Mesodermal cell (in vitro differentiated cells): ENCODE results near the gene ASIC2.

Experiments
- H3K27ac ChIP-seq: 2 replicates; pipeline ENCODE4 v1.7.0; 2013; ENCODE audit warnings: mild to moderate bottlenecking, low read depth, low read length, moderate library complexity; ENCODE audit not compliant: severe bottlenecking
- H3K36me3 ChIP-seq: 2 replicates; pipeline ENCODE4 v1.7.1; 2013; ENCODE audit warnings: mild to moderate bottlenecking, low read length, moderate library complexity; ENCODE audit not compliant: control insufficient read depth, insufficient read depth
- H3K4me1 ChIP-seq: one replicate; pipeline ENCODE4 v1.7.1; 2013; ENCODE audit warnings: mild to moderate bottlenecking, low read length; ENCODE audit not compliant: insufficient read depth, control insufficient read depth, poor library complexity, severe bottlenecking
- H3K4me3 ChIP-seq: 2 replicates; pipeline ENCODE4 v1.7.0; 2013; ENCODE audit warnings: low read length, control low read depth, mild to moderate bottlenecking; ENCODE audit not compliant: insufficient read depth, poor library complexity, severe bottlenecking; ENCODE audit errors: extremely low read depth
- H3K9me3 ChIP-seq: 2 replicates; pipeline ENCODE4 v1.7.1; 2013; ENCODE audit warnings: mild to moderate bottlenecking, low read length, moderate library complexity; ENCODE audit not compliant: control insufficient read depth
- WGBS, 2 experiments: methylation state at CpG; one replicate each; pipeline ENCODE4 v1.1.5; 2013; ENCODE audit warnings: missing lambda C conversion rate in 2 of 2; ENCODE audit not compliant: insufficient coverage in 2 of 2; 5-methylcytosine and 5-hydroxymethylcytosine counted together

ASIC2 gene

DNA sequence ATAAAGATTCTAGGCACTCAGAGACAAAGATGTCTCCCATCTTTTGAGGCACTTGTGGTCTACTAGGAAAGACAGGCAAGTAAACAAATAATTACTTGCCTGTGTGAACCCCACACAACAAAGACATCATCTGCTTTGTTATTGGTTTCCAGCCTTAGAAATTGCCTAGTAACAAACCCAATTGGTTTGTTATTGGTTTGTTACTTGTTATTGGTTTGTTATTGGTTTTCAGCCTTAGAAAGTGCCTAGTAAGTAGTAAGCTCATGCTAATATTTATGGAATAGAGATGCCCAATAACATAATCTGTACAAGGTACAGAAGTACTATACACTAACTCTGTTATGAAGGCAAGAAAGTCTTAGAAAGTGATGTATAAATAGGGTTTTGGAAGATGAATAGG lies 67.1 kb downstream of the ASIC2 start:
- H3K4me1 ChIP-seq, result no peaks in the 10 kb centered on the region
- H3K27ac ChIP-seq, result no peak overlapping the region
- no peaks in the 10 kb centered on the region for H3K36me3 ChIP-seq
- no peaks in the 10 kb centered on the region for H3K9me3 ChIP-seq
- H3K4me3 ChIP-seq, result no peak overlapping the region

DNA sequence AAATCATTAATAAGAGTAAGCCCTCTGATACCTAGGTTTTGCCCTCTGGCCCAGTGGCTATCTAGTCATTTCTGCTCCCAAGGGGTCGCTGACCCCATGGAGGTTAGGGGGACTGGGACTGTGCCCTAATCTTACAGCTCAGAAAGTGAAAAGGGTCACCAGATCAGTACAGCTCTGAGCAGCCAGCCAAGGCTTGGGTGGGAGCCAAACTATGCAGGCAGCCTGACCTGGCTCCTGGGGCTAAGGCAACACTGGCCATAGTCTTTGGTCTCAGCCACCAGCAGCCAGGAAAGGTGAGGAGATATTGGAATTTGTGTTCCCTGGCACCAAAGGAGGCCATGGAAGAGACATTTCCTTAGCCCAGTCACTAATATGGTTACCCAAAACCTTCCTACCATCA lies 67.6 kb downstream of the ASIC2 start:
- Histone ChIP-seq H3K27ac (no peak overlapping the region), H3K4me1 (no peaks in the 10 kb centered on the region), H3K4me3 (no peak overlapping the region), H3K9me3 (no peaks in the 10 kb centered on the region), H3K36me3 (no peaks in the 10 kb centered on the region)
- 86 to 100% methylated on average over 1 of the region's 1 CpG for WGBS, 2 experiments

GRCh38 chr17:33220036-33220435 lies 73.1 kb downstream of the ASIC2 start:
- Histone ChIP-seq H3K9me3 (no peaks in the 10 kb centered on the region), H3K36me3 (no peaks in the 10 kb centered on the region), H3K4me1 (no peaks in the 10 kb centered on the region), H3K4me3 (no peak overlapping the region), H3K27ac (no peak overlapping the region)
- 75% methylated on average over 1 of the region's 3 CpGs; no CpG with 5 or more reads in 1 of the 2 experiments for WGBS, 2 experiments

DNA sequence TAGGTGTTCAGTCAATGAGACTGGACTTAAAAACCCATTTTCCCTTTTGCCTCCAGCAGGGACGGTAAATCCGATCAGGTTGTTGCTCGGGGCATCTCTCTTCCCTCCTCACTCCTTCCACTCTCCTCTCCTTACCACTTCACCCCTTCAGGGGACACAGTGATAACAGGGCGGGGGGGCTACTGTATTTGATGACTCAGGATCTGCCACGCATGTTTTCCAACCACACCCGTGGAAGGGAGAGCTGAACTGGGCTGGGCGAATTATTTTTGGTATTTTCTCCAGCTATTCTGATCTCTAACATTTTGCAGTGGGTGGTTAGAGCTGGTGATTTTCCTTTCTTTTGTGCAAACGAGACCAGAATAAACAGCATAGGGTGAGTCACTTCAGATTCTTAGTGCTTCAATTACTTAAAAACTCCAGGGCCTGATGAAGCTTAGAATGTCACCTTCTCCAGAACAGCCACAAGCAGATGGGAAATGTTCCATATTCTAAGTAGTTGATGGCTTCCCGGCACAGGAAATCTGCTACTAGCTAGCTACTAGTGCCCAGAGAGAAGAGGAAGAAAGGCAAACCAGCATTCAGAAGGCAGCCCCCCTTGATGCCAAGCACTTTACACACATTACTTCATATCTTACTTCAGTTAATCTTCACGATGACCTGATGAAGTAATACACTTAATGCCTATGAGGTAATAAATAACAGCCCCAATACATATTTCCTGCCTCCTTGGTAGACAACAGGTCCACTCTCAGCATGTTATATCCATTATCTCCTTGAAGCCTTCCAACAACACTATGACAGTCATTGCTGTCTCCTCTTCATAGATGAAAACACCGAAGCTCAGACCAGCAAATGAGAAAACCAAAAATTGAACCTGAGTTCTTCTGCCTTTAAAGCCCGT lies 74.1 kb downstream of the ASIC2 start:
- H3K9me3 ChIP-seq, result no peaks in the 10 kb centered on the region
- no peaks in the 10 kb centered on the region for H3K4me1 ChIP-seq
- H3K36me3 ChIP-seq, result no peaks in the 10 kb centered on the region
- WGBS, 2 experiments, result 80 to 97% methylated on average over 4 to 8 of the region's 12 CpGs
- H3K4me3 ChIP-seq, result no peak overlapping the region
- H3K27ac ChIP-seq, result no peak overlapping the region

DNA sequence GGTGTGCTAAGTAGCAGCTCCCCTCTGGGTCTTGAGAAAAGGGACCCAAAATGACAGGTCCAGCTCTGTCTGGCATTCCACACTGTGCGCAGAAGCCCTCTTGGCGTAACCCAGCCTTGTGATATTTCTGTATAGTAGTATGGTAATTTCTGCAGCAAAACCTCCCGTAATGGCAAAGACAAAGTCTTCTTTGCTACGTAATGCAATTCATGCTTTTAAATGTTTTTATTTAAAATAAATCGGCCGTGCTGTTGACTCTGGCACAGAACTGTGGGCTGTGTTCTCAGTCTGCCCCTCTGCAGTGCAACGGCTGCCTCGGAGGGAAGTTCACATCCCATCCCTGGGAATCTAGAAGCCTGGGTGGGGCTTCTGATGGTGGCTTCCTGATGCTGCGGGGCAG lies 75.2 kb downstream of the ASIC2 start:
- no peak overlapping the region for H3K4me3 ChIP-seq
- 87 to 88% methylated on average over 8 to 9 of the region's 9 CpGs for WGBS, 2 experiments
- no peaks in the 10 kb centered on the region for H3K9me3 ChIP-seq
- H3K36me3 ChIP-seq, result no peaks in the 10 kb centered on the region
- no peak overlapping the region for H3K27ac ChIP-seq
- H3K4me1 ChIP-seq, result no peaks in the 10 kb centered on the region

DNA sequence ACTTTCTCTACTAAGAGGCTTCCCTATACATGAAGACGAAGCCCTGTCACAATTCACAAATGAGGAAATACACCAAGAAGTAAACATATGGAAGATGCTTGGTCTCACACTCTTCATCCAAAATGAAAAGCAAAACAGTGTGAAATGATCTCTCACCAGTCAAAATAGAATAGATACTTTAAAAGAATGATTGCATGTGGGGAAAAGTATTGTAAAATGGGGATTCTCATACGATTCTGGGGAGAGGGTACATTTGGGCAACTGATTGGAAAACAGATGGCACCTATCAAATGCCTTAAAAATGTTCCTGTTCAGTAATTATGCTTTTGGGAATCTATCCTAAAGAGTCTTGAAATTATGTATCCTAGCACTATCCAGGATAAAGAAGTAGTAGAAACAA lies 78.1 kb downstream of the ASIC2 start:
- no peaks in the 10 kb centered on the region for H3K4me1 ChIP-seq
- no peak overlapping the region for H3K27ac ChIP-seq
- WGBS, 2 experiments, result 89 to 100% methylated on average over 1 of the region's 2 CpGs
- H3K4me3 ChIP-seq, result no peak overlapping the region
- H3K9me3 ChIP-seq, result no peaks in the 10 kb centered on the region
- H3K36me3 ChIP-seq, result no peaks in the 10 kb centered on the region

DNA sequence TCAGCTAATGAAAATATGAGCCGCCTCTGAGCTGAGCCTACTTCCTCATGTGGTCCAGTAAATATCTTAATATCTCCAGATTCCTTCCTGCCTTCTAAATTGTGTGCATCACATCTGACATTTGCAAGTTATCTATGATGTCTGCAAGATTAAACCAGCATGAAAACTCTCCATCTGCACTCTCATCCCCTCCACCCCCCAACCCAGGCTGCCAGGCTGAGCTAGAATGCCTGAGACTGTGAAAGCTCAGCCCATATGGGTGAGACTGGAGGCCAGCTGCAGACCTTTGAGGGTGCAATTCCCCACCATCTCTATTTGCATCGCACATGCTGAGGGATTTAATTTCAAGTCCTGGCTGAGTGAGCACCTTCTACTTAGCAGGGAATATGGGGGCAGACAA lies 82.8 kb downstream of the ASIC2 start:
- 84 to 97% methylated on average over 2 of the region's 2 CpGs for WGBS, 2 experiments
- no peak overlapping the region for H3K4me3 ChIP-seq
- no peak overlapping the region for H3K27ac ChIP-seq
- no peaks in the 10 kb centered on the region for H3K9me3 ChIP-seq
- H3K4me1 ChIP-seq, result no peaks in the 10 kb centered on the region
- no peaks in the 10 kb centered on the region for H3K36me3 ChIP-seq

DNA sequence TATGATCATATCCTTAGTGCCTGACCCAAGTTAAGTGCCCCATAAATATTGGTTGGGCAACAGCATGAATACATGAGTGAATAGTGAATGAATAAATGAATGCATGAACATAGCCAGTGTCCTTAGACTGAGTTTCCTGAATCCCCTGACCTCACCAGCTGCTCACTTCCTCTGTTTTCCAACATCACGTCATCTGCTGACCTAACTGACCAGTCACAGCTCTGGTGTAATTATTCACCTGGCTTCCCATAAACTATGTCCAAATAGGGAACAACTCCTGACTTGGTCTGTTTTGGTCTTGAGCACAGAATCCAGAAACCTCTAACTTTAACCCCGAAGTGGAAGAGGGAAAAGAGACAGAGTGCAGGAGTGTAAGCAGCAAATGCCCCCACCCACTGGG lies 83.4 kb downstream of the ASIC2 start:
- H3K4me3 ChIP-seq, result no peak overlapping the region
- no peak overlapping the region for H3K27ac ChIP-seq
- WGBS, 2 experiments, result 88 to 100% methylated on average over 1 of the region's 2 CpGs
- H3K9me3 ChIP-seq, result no peaks in the 10 kb centered on the region
- no peaks in the 10 kb centered on the region for H3K36me3 ChIP-seq
- H3K4me1 ChIP-seq, result no peaks in the 10 kb centered on the region

GRCh38 chr17:33207231-33207630 lies 85.9 kb downstream of the ASIC2 start:
- Histone ChIP-seq H3K4me3 (no peak overlapping the region), H3K9me3 (no peaks in the 10 kb centered on the region), H3K4me1 (no peaks in the 10 kb centered on the region), H3K27ac (no peak overlapping the region), H3K36me3 (no peaks in the 10 kb centered on the region)
- 92 to 97% methylated on average over 3 to 4 of the region's 4 CpGs for WGBS, 2 experiments

- Histone ChIP-seq H3K27ac (no peak overlapping the region), H3K36me3 (no peaks in the 10 kb centered on the region), H3K4me1 (no peaks in the 10 kb centered on the region), H3K4me3 (no peak overlapping the region), H3K9me3 (no peaks in the 10 kb centered on the region)
- WGBS, 2 experiments, result 94 to 96% methylated on average over 2 to 5 of the region's 8 CpGs
These were observed 87.5 kb downstream of the ASIC2 start for GRCh38 chr17:33205552-33205951.

DNA sequence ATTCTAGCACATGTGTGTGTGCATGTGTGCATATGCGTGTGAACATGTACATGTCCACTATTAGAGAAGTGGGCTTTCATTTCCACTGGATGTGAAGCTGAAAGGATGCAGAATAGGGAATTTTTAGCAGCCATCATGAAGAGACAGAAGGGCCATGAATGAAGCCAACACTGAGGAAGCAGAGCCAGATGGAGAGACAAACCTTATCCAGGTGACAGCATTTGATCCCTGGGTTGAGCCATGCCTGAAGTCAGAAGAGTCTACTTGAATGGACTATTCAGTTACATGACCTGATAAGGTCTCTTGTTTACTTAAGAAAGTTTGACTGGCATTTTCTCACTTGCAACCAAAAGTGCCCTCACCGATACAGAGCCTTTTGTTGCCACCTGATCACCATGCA lies 88.4 kb downstream of the ASIC2 start:
- no peaks in the 10 kb centered on the region for H3K9me3 ChIP-seq
- no peak overlapping the region for H3K27ac ChIP-seq
- H3K36me3 ChIP-seq, result no peaks in the 10 kb centered on the region
- H3K4me3 ChIP-seq, result no peak overlapping the region
- 95 to 96% methylated on average over 2 of the region's 2 CpGs for WGBS, 2 experiments
- no peaks in the 10 kb centered on the region for H3K4me1 ChIP-seq
